IMR-90 (cell line): Measurements from ENCODE around the gene COL23A1. TPM values are rescaled to one million over a fixed set of nuclear protein-coding genes. Genes with fewer than 3 reads are reported as not detected.

ENCODE experiments used
- ATAC-seq: fragments of 200-7000 bp; cut with Tn5 transposase; 2 replicates; pipeline ENCODE4 v1.9.1; 2020; ENCODE audit warnings: low read depth, mild to moderate bottlenecking, moderate library complexity
- BruUV-seq: library from RNA; stranded (reverse); fragments of 400-500 nt; replicated peaks from 2 replicates; lab custom pipeline; 2021; lab: Mats Ljungman, UMichigan
- CTCF ChIA-PET: fragments of 300-600 bp; formaldehyde crosslinking; extraction: SDS; loops from one replicate; lab custom pipeline; 2021; ENCODE audit warnings: antibody characterized with exemption; lab: Yijun Ruan, JAX
- POLR2A ChIA-PET: fragments of 300-600 bp; sonication (Branson Sonifier 250); formaldehyde crosslinking; loops from one replicate; lab custom pipeline; 2022; ENCODE audit warnings: antibody characterized with exemption; ENCODE audit not compliant: unreplicated experiment; lab: Charles Lee
- DNase-seq: peaks from one replicate; pipeline ENCODE4 v3.0.0; 2013
- H2AFZ ChIP-seq: replicated peaks from 2 replicates; pipeline ENCODE3; 2013; ENCODE audit warnings: low read length, mild to moderate bottlenecking; ENCODE audit not compliant: poor library complexity
- H2AK5ac ChIP-seq: 2 replicates; pipeline ENCODE4 v1.6.1; 2013; ENCODE audit warnings: low read depth, low read length, inconsistent platforms
- H2AK9ac ChIP-seq: replicated peaks from 2 replicates; pipeline ENCODE3; 2013; ENCODE audit warnings: mild to moderate bottlenecking, low read depth, low read length, moderate library complexity; ENCODE audit not compliant: poor library complexity
- H2BK120ac ChIP-seq: 2 replicates; pipeline ENCODE4 v1.6.1; 2013; ENCODE audit warnings: low read depth, low read length, inconsistent platforms
- H2BK15ac ChIP-seq: 3 replicates; pipeline ENCODE4 v1.6.1; 2013; ENCODE audit warnings: low read depth, low read length, inconsistent platforms
- H2BK20ac ChIP-seq: 2 replicates; pipeline ENCODE4 v1.6.1; 2013; ENCODE audit warnings: low read depth, mild to moderate bottlenecking, inconsistent platforms, low read length, moderate library complexity
- H2BK5ac ChIP-seq: 2 replicates; pipeline ENCODE4 v1.6.1; 2013; ENCODE audit warnings: mild to moderate bottlenecking, low read depth, low read length, inconsistent platforms; ENCODE audit not compliant: poor library complexity, severe bottlenecking
- H3K14ac ChIP-seq: replicated peaks from 2 replicates; pipeline ENCODE4 v1.6.1; 2013; ENCODE audit warnings: low read depth, low read length, inconsistent platforms
- H3K18ac ChIP-seq: 2 replicates; pipeline ENCODE4 v1.6.1; 2013; ENCODE audit warnings: low read depth, low read length, control low read depth
- H3K23ac ChIP-seq: 2 replicates; pipeline ENCODE4 v1.6.1; 2013; ENCODE audit warnings: low read depth, low read length, inconsistent platforms
- H3K27ac ChIP-seq: 2 replicates; pipeline ENCODE4 v1.5.1; 2013; ENCODE audit warnings: mild to moderate bottlenecking, control low read depth, low read length; ENCODE audit not compliant: insufficient read depth
- H3K27me3 ChIP-seq: 2 replicates; pipeline ENCODE4 v1.6.1; 2013; ENCODE audit warnings: low read length; ENCODE audit not compliant: control insufficient read depth, insufficient read depth
- H3K36me3 ChIP-seq: 2 replicates; pipeline ENCODE4 v1.6.1; 2013; ENCODE audit warnings: low read length, mixed read lengths; ENCODE audit not compliant: control insufficient read depth, insufficient read depth
- H3K4ac ChIP-seq: 2 replicates; pipeline ENCODE4 v1.6.1; 2013; ENCODE audit warnings: low read depth, low read length, inconsistent platforms
- H3K4me1 ChIP-seq: 2 replicates; pipeline ENCODE4 v1.6.1; 2013; ENCODE audit warnings: low read length, mixed read lengths; ENCODE audit not compliant: control insufficient read depth, insufficient read depth
- H3K4me2 ChIP-seq: 2 replicates; pipeline ENCODE4 v1.6.1; 2013; ENCODE audit warnings: low read depth, mild to moderate bottlenecking, control low read depth, low read length, moderate library complexity
- H3K4me3 ChIP-seq: 2 replicates; pipeline ENCODE4 v1.5.1; 2013; ENCODE audit warnings: low read depth, mild to moderate bottlenecking, control low read depth, low read length, moderate library complexity; ENCODE audit not compliant: insufficient read depth
- H3K56ac ChIP-seq: 2 replicates; pipeline ENCODE4 v1.6.1; 2013; ENCODE audit warnings: low read length, inconsistent platforms; ENCODE audit not compliant: insufficient read depth; ENCODE audit errors: extremely low read depth
- H3K79me1 ChIP-seq, 2 experiments: 2 replicates each; pipeline ENCODE4 v1.6.1; 2013; ENCODE audit warnings: low read length in 2 of 2, inconsistent platforms in 1 of 2, low read depth in 1 of 2
- H3K9ac ChIP-seq: 2 replicates; pipeline ENCODE4 v1.6.1; 2013; ENCODE audit warnings: low read depth, low read length, control low read depth
- H3K9me1 ChIP-seq: 2 replicates; pipeline ENCODE4 v1.6.1; 2013; ENCODE audit warnings: low read length, inconsistent platforms; ENCODE audit not compliant: insufficient read depth
- H3K9me3 ChIP-seq: 2 replicates; pipeline ENCODE4 v1.6.1; 2013; ENCODE audit warnings: low read length; ENCODE audit not compliant: control insufficient read depth, insufficient read depth
- H4K20me1 ChIP-seq: 2 replicates; pipeline ENCODE4 v1.6.1; 2013; ENCODE audit warnings: low read length, inconsistent platforms; ENCODE audit not compliant: insufficient read depth
- H4K5ac ChIP-seq: 2 replicates; pipeline ENCODE4 v1.6.1; 2013; ENCODE audit warnings: mild to moderate bottlenecking, low read depth, low read length, control low read depth
- H4K8ac ChIP-seq, 2 experiments: 2 replicates each; pipeline ENCODE4 v1.6.1; 2013; ENCODE audit warnings: low read depth in 2 of 2, low read length in 2 of 2, control low read depth in 1 of 2, inconsistent platforms in 1 of 2
- H4K91ac ChIP-seq: 2 replicates; pipeline ENCODE4 v1.6.1; 2013; ENCODE audit warnings: low read depth, low read length, inconsistent platforms; ENCODE audit not compliant: insufficient read depth
- BHLHE40 ChIP-seq: fragments of 150-350 bp; IDR thresholded peaks from 2 replicates; pipeline ENCODE4 v1.6.1; 2016; ENCODE audit warnings: mild to moderate bottlenecking, low read depth, low read length
- CEBPB ChIP-seq: IDR thresholded peaks from 2 replicates; pipeline ENCODE4 v1.6.1; 2012; ENCODE audit warnings: low read depth, low read length, improper control_type of control experiment
- CHD1 ChIP-seq: IDR thresholded peaks from 2 replicates; pipeline ENCODE4 v1.6.1; 2012; ENCODE audit warnings: low read depth, low read length, improper control_type of control experiment
- FOS ChIP-seq: fragments of 150-350 bp; IDR thresholded peaks from 2 replicates; pipeline ENCODE4 v1.6.1; 2016; ENCODE audit warnings: low read depth, low read length
- MAFK ChIP-seq: IDR thresholded peaks from 2 replicates; pipeline ENCODE4 v1.6.1; 2012; ENCODE audit warnings: low read depth, low read length, improper control_type of control experiment
- MAZ ChIP-seq: IDR thresholded peaks from 2 replicates; pipeline ENCODE4 v1.6.1; 2012; ENCODE audit warnings: low read depth, mild to moderate bottlenecking, low read length, improper control_type of control experiment, moderate library complexity, borderline replicate concordance
- MXI1 ChIP-seq: IDR thresholded peaks from 2 replicates; pipeline ENCODE4 v1.6.1; 2012; ENCODE audit warnings: low read depth, mild to moderate bottlenecking, low read length, moderate library complexity, borderline replicate concordance
- NFE2L2 ChIP-seq: fragments of 150-350 bp; IDR thresholded peaks from 2 replicates; pipeline ENCODE4 v1.6.1; 2016; ENCODE audit warnings: low read depth, mild to moderate bottlenecking, low read length
- POLR2A ChIP-seq: IDR thresholded peaks from 2 replicates; pipeline ENCODE4 v1.6.1; 2012; ENCODE audit warnings: mild to moderate bottlenecking, low read depth, low read length
- RAD21 ChIP-seq: IDR thresholded peaks from 2 replicates; pipeline ENCODE4 v1.6.1; 2012; ENCODE audit warnings: low read length, improper control_type of control experiment
- RCOR1 ChIP-seq: IDR thresholded peaks from 2 replicates; pipeline ENCODE4 v1.6.1; 2012; ENCODE audit warnings: mild to moderate bottlenecking, low read length, improper control_type of control experiment; ENCODE audit not compliant: insufficient replicate concordance
- RFX5 ChIP-seq: IDR thresholded peaks from 2 replicates; pipeline ENCODE4 v1.8.0; 2012; ENCODE audit warnings: low read depth, mild to moderate bottlenecking, low read length, moderate library complexity
- USF2 ChIP-seq: fragments of 150-350 bp; IDR thresholded peaks from 2 replicates; pipeline ENCODE4 v1.6.1; 2017; ENCODE audit warnings: mild to moderate bottlenecking, antibody characterized with exemption, low read length, low read depth
- WGBS, 2 experiments: methylation state at CpG; one replicate each; pipeline versions ENCODE4 v1.1.5 to v1.1.7; 2013; ENCODE audit warnings: missing lambda C conversion rate in 2 of 2; ENCODE audit not compliant: insufficient read length in 1 of 2; ENCODE audit errors: extremely low coverage in 2 of 2; 5-methylcytosine and 5-hydroxymethylcytosine counted together
- dilution Hi-C: fragments of 300-500 bp; cut with HindIII; formaldehyde crosslinking; loops from one replicate; pipeline ENCODE4 v1.14.3; 2018; ENCODE audit warnings: low sequenced_read_pairs; ENCODE audit not compliant: unreplicated experiment
- in situ Hi-C: fragments of 300-500 bp; cut with MboI; formaldehyde crosslinking; loops from 3 replicates; pipeline ENCODE4 v1.14.3; 2019; ENCODE audit warnings: low sequenced_read_pairs, inconsistent platforms, mixed read lengths
- intact Hi-C: fragments of 100-400 bp; cut with micrococcal nuclease; formaldehyde crosslinking; loops from 2 replicates; pipeline ENCODE4 v1.10.0; 2022
- polyA plus RNA-seq, 3 experiments: library from polyadenylated mRNA; depleted of rRNA; stranded (reverse); fragments of >200 nt; gene quantifications; 2 replicates each; pipeline ENCODE4 v1.2.3, GENCODE V29; 2012; ENCODE audit warnings: low replicate concordance in 1 of 3
- total RNA-seq: library from RNA; depleted of rRNA; stranded (reverse); fragments of >200 nt; gene quantifications from 2 replicates; pipeline ENCODE4 v1.2.3, GENCODE V29; 2012
- TF ChIP-seq, protein P1 (sequence below): fragments of 150-350 bp; IDR thresholded peaks from 2 replicates; pipeline ENCODE4 v1.6.1; 2016; ENCODE audit warnings: low read depth, mild to moderate bottlenecking, low read length, moderate library complexity, borderline replicate concordance

Gene COL23A1
- total and polyA plus RNA-seq, 2 of the 4 experiments (the other 2 are of a cell fraction) = not detected

- ATAC-seq = no peak
- Histone ChIP-seq H2AK9ac (no peak overlapping the region), H3K36me3 (no peaks in the 10 kb centered on the region), H2BK120ac (no peak overlapping the region), H3K27me3 (no peaks in the 10 kb centered on the region; the same call in 1 of the 2 replicates), H4K20me1 (no peaks in the 10 kb centered on the region), H4K8ac (no peak overlapping the region), H2BK15ac (no peak overlapping the region), H3K4ac (no peak overlapping the region), H3K9me1 (no peaks in the 10 kb centered on the region), H3K9me3 (peaks cover 35% of the 10 kb centered on the region), H2BK5ac (no peak overlapping the region), H3K56ac (no peak overlapping the region), H3K18ac (no peak overlapping the region), H3K23ac (no peak overlapping the region), H4K91ac (no peak overlapping the region), H3K4me1 (no peaks in the 10 kb centered on the region), H3K9ac (no peak overlapping the region), H3K27ac (no peak overlapping the region), H3K14ac (no peak overlapping the region), H2AK5ac (no peak overlapping the region), H2AFZ (no peak overlapping the region), H3K79me1 (no peaks in the 10 kb centered on the region), H3K4me3 (no peak overlapping the region), H2BK20ac (no peak overlapping the region), H4K5ac (no peak overlapping the region), H3K4me2 (no peak overlapping the region)
- dilution Hi-C loops (no loop called here), intact Hi-C loops (no loop called here), in situ Hi-C loops (no loop called here)
- TF ChIP-seq, protein P1, sequence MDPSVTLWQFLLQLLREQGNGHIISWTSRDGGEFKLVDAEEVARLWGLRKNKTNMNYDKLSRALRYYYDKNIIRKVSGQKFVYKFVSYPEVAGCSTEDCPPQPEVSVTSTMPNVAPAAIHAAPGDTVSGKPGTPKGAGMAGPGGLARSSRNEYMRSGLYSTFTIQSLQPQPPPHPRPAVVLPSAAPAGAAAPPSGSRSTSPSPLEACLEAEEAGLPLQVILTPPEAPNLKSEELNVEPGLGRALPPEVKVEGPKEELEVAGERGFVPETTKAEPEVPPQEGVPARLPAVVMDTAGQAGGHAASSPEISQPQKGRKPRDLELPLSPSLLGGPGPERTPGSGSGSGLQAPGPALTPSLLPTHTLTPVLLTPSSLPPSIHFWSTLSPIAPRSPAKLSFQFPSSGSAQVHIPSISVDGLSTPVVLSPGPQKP = no peak
- TF ChIP-seq MAZ (no peak), USF2 (no peak), POLR2A (no peak), NFE2L2 (no peak), RCOR1 (no peak), FOS (no peak), CEBPB (no peak), RFX5 (no peak), MAFK (no peak), CHD1 (no peak), BHLHE40 (no peak), MXI1 (no peak), RAD21 (no peak)
- BruUV-seq = no TSS peak
- no CpG with 5 or more reads among the region's 7 CpGs for WGBS, 2 experiments
- DNase-seq = no peak
- ChIA-PET POLR2A (no interaction called here), CTCF (no interaction called here)
Measured at GRCh38 chr5:178323961-178324360, 266.2 kb downstream of the COL23A1 start.
